Measurements from ENCODE around the gene FBXO30. TPM values are rescaled to one million over a fixed set of nuclear protein-coding genes. Genes with fewer than 3 reads are reported as not detected.

FBXO30 gene
- total RNA-seq, 1 donor from 2014 or later = 34.6 TPM

- H3K4me2 ChIP-seq = peak overlapping the region; percentile 83
- no peaks in the 10 kb centered on the region for H3K27me3 ChIP-seq
- peaks cover 22% of the 10 kb centered on the region for H3K4me1 Mint-ChIP-seq
- H3K9me3 Mint-ChIP-seq = peaks cover 2% of the 10 kb centered on the region
- no peak overlapping the region for H3K9ac ChIP-seq
- peaks cover 22% of the 10 kb centered on the region for H3K4me1 ChIP-seq
- no peak for TF ChIP-seq CTCF (IDR thresholded peaks at IDR 0.05)
- no peak for TF ChIP-seq EZH2phosphoT487 (IDR thresholded peaks at IDR 0.05)
- TF ChIP-seq EZH2 (IDR thresholded peaks at IDR 0.05) = no peak
- no peak for DNase-seq (ENCODE audit: low spot score)
- peak overlapping the region; percentile 18 for H2AFZ ChIP-seq (replicated peaks)
- H3K4me3 Mint-ChIP-seq = peak overlapping the region; percentile 95
- H4K20me1 ChIP-seq (ENCODE audit: low read depth) = peaks cover 20% of the 10 kb centered on the region
- peak overlapping the region; percentile 96 for H3K27ac ChIP-seq
- H3K4me3 ChIP-seq = peak overlapping the region; percentile 61
- no peaks in the 10 kb centered on the region for H3K36me3 ChIP-seq
- H3K27ac Mint-ChIP-seq = peak overlapping the region; percentile 16
- H3K27me3 Mint-ChIP-seq (ENCODE audit: insufficient read depth, low read depth) = peaks cover 3% of the 10 kb centered on the region
- no peaks in the 10 kb centered on the region for H3K9me3 ChIP-seq (ENCODE audit: low read depth)
- peaks cover 29% of the 10 kb centered on the region for H3F3A ChIP-seq (ENCODE audit: low read depth)
- H3K79me2 ChIP-seq (ENCODE audit: low read depth) = peaks cover 40% of the 10 kb centered on the region
- peaks cover 7% of the 10 kb centered on the region for H3K36me3 Mint-ChIP-seq
Measured at GRCh38 chr6:145816392-145816791, 1.8 kb upstream of the FBXO30 start.

- TF ChIP-seq EZH2 (IDR thresholded peaks at IDR 0.05) (no peak), EZH2phosphoT487 (IDR thresholded peaks at IDR 0.05) (no peak), CTCF (IDR thresholded peaks at IDR 0.05) (no peak)
- Histone ChIP-seq H3K27ac (peak overlapping the region; percentile 96), H3K4me2 (peak overlapping the region; percentile 83), H3F3A (ENCODE audit: low read depth) (peaks cover 29% of the 10 kb centered on the region), H3K79me2 (ENCODE audit: low read depth) (peaks cover 48% of the 10 kb centered on the region), H3K9ac (peak overlapping the region; percentile 61), H3K4me1 (peaks cover 30% of the 10 kb centered on the region), H3K27me3 (no peaks in the 10 kb centered on the region), H4K20me1 (ENCODE audit: low read depth) (peaks cover 28% of the 10 kb centered on the region), H3K4me3 (peak overlapping the region; percentile 61), H3K36me3 (no peaks in the 10 kb centered on the region), H3K9me3 (ENCODE audit: low read depth) (no peaks in the 10 kb centered on the region), H2AFZ (replicated peaks) (peak overlapping the region; percentile 90)
- peak overlapping the region; percentile 95 for H3K27ac Mint-ChIP-seq
- H3K27me3 Mint-ChIP-seq (ENCODE audit: insufficient read depth, low read depth) = peaks cover 3% of the 10 kb centered on the region
- peaks cover 2% of the 10 kb centered on the region for H3K9me3 Mint-ChIP-seq
- DNase-seq (ENCODE audit: low spot score) = no peak
- peak overlapping the region; percentile 95 for H3K4me3 Mint-ChIP-seq
- peaks cover 27% of the 10 kb centered on the region for H3K4me1 Mint-ChIP-seq
- peaks cover 5% of the 10 kb centered on the region for H3K36me3 Mint-ChIP-seq
Measured at GRCh38 chr6:145815309-145816274, 997 bp upstream of the FBXO30 start.

GRCh38 chr6:145814035-145814500 is 527 bp downstream of the FBXO30 start:
- H3K27me3 ChIP-seq = no peaks in the 10 kb centered on the region
- no peaks in the 10 kb centered on the region for H3K36me3 ChIP-seq
- peak overlapping the region; percentile 61 for H3K4me3 ChIP-seq
- no peaks in the 10 kb centered on the region for H3K9me3 ChIP-seq (ENCODE audit: low read depth)
- H3K9me3 Mint-ChIP-seq = peaks cover 2% of the 10 kb centered on the region
- peak overlapping the region; percentile 84 for H3K27ac Mint-ChIP-seq
- peaks cover 3% of the 10 kb centered on the region for H3K27me3 Mint-ChIP-seq (ENCODE audit: insufficient read depth, low read depth)
- H3F3A ChIP-seq (ENCODE audit: low read depth) = peaks cover 29% of the 10 kb centered on the region
- DNase-seq (ENCODE audit: low spot score) = peak; percentile 75
- H3K4me3 Mint-ChIP-seq = peak overlapping the region; percentile 93
- peaks cover 31% of the 10 kb centered on the region for H3K4me1 ChIP-seq
- peaks cover 43% of the 10 kb centered on the region for H4K20me1 ChIP-seq (ENCODE audit: low read depth)
- H3K36me3 Mint-ChIP-seq = peaks cover 11% of the 10 kb centered on the region
- peak overlapping the region; percentile 57 for H3K9ac ChIP-seq
- peak overlapping the region; percentile 83 for H3K4me2 ChIP-seq
- H3K79me2 ChIP-seq (ENCODE audit: low read depth) = peaks cover 63% of the 10 kb centered on the region
- H3K27ac ChIP-seq = peak overlapping the region; percentile 96
- peak overlapping the region; percentile 72 for H2AFZ ChIP-seq (replicated peaks)
- H3K4me1 Mint-ChIP-seq = peaks cover 27% of the 10 kb centered on the region
- TF ChIP-seq EZH2 (IDR thresholded peaks at IDR 0.05) = no peak
- TF ChIP-seq CTCF (IDR thresholded peaks at IDR 0.05) = no peak
- no peak for TF ChIP-seq EZH2phosphoT487 (IDR thresholded peaks at IDR 0.05)
